Measurements from ENCODE around the gene TMEM150C.
"Not testable (repeated sequence)": the region's sequence is repeated elsewhere in the genome, so short reads cannot be mapped to it uniquely, and the experiment has no call there.

The TMEM150C gene

DNA sequence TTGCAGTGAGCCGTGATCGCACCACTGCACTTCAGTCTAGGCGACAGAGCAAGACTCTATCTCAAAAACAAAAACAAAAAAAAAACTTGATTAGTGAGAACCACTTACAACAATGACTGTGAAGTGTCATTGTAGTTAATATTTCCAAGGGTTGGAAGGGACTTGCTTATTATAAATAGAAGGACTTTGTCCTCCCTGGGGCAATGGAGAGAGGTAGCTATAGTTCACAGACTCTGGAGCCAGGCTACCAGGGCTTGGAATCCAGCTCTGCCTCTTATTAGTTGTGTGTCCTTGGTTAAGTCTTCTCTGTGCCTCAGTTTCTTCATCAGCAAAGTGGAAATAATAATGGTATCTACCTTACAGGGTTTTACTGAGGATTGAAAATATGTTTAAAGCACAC, 51.6 kb downstream of the TMEM150C start:
- no peak for DNase-seq

DNA sequence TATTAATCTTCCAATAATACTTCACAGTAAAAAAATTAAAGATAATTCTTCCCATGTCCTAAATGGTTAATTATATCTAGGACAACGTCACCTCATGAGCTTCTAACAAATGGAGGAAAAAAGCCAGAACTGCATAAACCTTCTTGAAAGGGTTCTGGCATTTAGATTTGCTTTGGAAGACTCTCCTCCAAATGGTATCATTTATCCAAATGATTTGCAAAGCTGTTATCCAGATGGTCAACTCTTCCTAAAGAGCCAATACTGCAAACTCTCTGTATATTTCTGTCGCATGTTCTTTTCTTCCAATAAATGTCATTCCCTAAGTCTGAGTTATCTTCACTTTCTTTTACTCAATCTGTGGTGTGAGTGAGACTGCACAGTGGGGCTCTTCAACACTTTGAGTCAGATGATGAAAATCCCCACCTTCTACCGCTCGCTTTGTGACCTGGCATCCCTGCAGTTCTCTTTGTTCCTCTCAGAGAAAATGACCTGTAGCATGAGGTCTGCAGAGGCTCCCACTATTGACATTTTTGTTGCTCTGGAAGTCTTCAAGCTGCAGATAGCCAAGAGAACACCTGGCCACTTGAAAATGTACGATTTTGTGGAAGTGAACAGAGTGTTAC, 52.9 kb downstream of the TMEM150C start:
- DNase-seq = no peak

DNA sequence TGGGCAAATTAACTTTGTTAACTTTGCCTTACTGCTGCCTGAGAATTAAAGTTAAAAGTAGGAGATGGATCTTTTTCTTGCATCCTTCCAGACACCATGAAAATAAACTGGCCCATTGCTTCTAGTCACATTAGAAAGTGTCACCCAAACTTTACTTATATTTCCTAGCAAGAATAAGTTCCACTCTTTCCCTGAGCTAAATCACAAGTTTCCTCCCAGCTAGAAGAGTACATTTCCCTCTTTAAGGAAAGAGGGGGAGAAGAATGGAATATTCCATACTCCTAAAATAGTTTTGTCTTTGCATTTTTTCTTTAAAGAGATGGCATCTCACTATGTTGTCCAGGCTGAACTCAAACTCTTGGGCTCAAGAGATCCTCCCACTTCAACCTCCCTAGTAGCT, 53.8 kb downstream of the TMEM150C start:
- no peak for DNase-seq

DNA sequence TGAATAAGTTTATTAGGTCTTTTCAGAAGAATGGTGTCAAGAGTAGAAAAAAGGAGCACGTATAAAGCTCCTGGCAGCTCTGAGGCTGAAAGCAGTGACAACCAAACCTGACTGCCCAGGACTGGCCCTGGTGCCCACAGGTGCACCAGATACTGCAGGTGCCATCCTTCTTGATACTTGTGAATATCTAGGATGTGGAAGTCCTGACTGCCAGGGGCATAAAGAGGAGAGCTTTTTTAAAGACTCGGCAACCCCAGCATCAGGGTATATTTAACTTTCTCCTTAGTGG, 60.7 kb downstream of the TMEM150C start:
- DNase-seq = no peak

DNA sequence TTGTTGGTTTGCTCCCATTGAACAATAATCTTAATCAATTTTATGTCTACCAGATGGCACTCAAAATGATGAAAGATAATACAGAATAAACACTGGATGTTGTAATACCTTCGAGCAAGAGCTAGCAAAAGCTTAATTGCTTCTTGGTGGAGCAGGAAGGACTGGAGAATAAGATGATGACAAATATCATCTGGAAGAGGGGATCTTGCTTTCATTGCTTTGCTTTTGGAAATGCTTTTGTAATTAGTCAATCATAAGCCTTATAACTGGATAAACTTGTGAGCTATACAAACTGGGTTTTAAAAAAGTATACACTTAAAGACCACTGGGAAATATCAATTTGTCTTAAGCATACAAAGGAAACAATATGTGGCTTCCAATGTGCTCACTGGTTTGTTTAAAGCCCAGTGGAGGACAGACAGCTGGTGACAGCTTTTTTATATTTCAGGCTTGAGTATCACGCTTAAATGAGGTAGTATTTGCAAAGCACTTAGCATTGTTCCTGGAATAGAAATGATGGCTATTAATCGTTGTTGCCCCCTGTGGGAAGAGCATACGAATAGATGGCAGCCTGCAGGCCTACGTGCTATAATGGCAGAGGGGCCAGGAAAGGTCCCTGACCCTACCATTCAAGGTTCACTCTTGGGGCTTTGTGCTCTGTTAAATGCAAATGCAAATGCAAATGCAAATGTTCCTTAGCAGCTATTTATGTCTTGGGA, 61.2 kb downstream of the TMEM150C start:
- DNase-seq = peak; percentile 96

DNA sequence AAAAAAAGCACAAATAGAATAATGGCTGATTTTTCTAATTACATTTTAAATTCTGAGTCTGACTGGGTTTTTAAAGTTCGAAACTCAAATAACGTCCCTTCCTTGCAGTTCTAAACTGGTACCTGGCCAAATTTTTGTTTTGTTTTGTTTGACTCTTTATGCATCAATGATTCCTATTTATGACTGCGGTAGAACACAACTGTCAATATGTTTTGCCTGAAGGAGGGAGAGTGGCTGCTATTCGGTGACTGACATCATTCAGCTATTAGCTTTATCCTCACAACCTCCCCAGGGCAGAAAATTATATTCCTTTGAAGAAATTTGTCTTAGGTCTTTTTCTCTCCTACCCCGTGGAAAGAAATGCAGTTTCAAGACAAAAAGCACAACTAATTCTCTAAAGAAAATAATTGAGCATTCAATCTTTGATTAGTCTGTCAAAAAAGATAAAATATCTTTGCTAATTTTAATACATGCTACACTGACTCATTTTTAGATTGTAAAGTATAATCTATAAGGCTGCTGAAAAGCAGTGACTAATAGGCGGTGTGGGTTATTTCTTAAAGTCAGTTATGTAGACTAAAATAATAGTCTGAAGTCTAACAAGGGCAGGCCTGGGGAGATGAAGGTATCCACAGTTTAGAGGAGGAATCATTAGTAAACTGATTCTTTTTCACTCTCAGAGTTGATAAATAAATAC, 61.9 kb downstream of the TMEM150C start:
- no peak for DNase-seq

DNA sequence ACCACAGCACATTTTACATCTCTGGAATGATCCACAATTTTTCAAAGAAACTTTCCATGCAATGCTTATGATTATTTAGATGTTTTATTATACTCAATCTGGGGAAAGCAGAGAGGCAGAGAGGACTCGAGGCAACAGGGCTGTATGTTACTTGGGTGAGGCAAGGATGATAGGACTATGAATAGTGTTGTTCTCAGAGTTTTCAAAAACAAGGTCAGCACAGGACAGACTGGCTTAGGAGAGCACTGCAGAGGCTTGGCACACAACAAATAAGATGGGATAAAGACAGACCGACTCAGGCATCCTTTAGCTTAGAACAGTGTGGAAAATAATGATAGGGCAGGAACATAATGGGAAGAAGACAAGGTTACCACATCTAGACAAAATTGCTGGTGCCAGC, 65.4 kb downstream of the TMEM150C start:
- DNase-seq = no peak

DNA sequence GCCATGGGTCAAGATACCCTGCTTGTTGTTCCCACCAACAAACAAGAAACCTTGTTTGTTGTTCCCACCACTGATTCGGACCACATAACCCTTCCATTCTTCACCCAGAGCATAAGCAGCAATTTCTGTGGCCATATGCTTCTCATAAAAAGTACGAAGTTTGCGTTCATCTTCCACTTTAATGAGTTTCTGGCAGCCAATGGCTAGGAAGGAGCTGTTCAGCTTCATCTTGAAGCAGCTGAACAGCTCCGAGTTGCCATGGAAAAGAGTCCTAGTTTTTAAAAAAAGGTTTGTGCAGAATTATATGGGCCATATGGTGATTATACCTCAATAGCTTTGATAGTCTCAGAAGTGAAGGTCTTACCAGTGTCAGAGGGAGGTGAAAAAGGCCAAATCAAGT, 66.1 kb downstream of the TMEM150C start:
- DNase-seq = no peak

DNA sequence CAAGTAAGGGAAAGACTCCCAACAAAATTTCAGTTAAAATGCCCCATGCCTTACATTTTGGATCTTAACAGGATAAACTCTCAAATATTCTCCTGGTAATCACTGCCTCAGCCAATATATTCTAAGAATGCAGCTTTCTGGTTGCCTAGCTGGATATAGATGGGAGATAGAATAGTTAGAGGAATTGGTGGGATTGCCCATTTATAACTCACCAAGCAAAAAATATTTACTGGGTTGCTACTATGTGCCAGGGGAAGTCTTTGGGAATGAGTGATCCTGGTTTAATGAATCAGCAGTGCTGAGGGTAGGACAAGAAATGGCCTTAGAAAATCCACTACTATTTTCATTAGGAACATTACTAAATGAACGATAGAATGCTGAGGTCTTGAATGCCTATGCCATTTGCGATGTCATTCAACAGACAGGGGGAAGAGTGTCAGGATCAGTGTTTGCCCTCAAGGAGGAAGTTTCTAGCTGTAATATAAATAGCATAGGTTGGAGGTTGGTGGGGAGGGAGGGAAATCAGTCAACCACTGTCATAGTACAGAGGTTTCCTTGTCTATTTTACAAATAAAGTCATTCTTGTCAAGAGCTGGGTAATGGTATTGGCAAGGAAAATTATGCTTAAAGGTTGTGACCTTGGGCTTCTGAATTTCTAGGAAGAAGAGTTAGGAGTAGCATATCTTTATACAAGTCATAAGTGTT, 67.9 kb downstream of the TMEM150C start:
- no peak for DNase-seq

DNA sequence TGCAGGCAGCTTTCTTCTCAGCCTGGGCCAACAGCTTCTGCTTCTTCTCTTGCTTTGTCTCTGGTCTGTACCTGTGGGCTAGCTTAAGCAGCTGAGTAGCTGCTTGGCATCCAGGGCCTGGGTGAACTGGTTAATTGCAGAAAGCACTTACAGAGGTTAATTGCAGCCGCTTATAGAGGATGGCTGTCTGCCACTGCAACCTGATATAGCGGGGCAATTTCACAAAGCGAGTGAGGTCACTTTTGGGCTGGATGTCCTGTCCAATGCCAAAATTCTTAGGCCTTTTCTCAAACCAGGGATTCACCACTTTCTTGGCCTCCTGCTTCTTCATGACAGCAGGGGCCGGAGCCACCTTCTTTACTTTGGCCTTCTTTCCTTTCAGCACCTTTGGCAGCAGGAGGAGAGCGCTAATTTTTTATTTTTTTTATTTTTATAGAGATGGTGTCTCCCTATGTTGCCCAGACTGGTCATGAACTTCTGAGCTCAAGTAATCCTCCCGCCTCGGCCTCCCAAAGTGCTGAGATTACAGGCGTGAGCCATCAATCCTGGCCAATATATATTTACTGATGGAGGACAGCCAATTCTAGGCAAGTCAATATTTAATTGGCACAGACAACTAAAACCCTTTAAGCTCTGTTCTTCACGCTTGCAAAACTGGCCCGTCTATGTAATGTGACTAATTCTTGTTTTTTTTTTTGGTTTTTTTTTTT, 70.4 kb downstream of the TMEM150C start:
- no peak for DNase-seq

DNA sequence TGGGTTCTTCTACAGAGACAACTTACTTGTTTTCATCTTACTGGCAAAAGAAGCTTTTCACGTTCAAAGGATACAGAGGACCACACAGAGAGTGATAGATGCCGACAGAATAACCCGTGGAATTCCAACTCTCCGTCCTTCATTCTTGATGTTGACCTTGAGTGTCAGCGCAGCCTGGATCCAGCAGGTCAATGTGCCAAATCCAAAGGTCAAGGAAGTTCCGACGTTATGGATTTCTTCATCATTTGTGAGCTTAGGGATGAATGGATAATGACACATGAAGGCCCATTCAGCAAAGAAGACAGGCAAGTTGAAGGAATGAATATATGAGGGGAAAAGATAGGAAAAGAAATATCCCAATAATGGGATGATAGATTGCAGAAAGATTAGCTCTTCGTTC, 71.8 kb downstream of the TMEM150C start:
- no peak for DNase-seq

DNA sequence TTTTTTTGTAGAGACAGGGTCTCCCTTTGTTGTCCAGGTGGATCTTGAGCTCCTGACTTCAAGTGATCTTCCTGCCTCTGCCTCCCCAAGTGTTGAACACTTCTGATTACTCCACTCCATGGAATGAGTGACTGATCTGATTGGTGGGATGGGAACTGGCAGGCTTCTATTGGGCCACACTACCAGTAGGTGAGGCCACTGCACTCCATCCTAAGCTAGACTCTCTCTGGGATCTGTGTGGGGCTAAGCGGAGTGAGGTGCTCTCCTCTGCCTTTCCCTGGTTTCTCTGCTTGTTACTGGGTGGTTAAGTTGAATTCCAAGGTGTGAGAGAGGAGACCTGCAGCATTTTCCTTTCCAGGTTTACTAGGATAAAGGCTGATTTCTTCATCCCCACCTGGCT, 72.7 kb downstream of the TMEM150C start:
- DNase-seq = no peak

DNA sequence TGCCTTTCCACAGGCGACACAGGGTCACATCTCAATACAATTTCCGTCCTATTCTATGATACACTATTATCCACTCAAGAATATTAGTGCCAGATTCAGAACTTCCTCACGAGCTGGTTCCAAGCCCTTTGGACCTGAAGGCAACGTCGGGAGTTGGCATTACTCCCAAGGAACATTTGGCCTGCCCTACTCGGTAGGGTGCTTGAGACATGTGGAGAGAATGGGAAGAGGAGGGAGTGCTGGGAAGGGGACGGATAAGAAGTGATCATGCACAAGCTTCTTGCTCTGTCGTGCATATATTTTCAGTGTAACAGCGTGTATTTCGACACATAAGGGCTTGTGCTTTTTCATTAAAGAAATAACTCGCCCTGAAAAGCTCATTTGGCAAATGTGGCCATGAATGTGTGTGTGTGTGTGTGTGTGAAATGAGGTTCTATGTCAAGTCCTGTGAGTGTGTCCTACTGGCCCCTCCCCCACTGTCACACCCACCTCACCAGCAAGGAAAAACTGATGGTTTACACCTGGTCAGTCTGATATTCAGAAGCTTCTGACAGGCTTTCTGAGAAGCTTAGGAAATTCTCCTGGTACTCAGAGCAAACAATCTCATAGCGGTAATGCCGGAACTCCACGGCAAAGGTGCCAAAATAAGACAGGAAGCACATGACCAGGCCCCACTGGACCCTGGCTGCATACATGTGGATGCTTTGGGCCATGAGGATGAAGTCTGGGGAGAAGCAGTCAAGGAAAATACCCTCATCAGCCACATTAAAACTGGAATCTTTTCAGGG, 76.6 kb downstream of the TMEM150C start:
- no peak for DNase-seq

DNA sequence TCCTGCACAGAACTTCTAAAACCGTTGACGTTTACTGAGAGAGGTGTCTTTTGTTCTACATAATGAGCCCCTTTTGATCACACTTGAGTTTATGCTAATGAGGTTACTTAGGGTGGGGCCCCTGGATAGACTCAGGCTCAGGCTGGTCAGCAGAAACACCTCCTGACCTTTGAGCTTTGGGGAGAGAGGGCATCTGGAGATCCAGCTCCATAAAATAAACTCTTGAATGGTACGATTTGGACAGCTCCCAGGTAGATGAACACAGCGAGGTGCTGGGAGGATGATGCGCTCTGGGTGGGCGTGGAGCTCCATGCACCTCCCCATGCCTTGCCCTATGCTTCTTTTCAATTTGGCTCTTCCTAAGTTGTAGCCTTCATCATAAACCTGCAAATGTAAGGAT, 79.4 kb downstream of the TMEM150C start:
- no peak for DNase-seq

DNA sequence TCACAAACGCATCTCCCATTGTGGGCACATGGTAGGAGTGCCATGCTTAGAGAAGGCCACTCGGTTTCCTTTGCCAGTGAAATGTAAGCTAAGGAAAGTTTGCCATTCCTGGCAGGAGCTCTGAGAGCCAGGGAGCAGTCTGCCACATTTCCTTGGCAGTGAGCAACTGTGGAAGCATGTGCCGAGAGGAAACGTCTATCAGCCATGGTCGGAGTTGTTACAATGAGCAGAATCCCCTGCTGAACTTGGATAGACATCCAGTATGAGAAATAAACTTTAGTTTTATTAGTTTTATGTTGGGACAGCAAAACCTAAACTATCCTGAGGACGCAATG, 80.3 kb downstream of the TMEM150C start:
- no peak for DNase-seq

DNA sequence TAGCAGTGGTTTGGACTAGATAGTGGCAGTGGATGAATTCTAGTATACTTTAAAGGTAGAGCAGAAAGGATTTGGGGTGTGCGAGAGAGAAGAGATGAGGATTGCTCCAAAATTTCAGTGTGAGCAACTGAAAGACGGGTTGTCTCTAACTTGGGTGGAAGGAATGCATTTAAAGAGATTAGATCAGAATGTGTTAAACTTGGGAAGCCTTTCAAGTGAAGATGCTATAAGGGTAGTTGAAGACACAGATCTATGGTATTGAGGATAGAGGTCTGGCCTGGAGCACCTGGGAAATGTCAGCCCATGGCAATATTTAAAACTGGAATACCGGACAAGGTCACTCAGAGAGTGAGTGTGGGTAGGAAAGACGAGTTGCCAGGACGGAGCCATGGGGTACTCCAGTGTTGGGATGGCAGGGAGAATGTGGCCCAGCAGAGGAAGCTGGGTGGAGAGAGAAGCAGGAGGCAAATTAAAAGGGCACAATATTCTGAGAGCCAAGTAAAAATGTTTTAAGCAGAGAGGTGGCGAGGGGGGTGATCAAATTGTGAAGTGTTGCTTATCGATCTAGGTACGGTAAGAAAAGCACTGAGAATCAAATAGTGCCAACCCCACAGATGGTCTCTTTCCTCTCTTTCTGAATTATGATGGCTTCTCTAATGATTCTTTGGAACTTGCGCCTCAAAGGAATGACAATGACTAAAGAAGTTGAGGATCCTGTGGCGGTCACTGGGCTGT, 80.8 kb downstream of the TMEM150C start:
- DNase-seq = no peak

DNA sequence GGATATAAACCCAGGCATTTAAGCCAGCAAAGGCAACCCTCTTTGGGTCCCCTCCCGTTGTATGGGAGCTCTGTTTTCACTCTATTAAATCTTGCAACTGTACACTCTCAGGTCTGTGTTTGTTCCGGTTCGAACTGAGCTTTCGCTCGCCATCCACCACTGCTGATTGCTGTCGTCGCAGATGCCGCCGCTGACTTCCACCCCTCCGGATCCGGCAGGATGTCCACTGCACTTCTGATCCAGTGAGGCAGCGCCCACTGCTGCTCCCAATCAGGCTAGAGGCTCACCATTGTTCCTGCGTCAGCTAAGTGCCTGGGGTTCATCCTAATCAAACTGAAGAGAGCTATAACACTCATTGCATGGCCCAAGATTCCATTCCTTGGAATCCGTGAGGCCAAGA, 82.2 kb downstream of the TMEM150C start:
- DNase-seq = no peak

DNA sequence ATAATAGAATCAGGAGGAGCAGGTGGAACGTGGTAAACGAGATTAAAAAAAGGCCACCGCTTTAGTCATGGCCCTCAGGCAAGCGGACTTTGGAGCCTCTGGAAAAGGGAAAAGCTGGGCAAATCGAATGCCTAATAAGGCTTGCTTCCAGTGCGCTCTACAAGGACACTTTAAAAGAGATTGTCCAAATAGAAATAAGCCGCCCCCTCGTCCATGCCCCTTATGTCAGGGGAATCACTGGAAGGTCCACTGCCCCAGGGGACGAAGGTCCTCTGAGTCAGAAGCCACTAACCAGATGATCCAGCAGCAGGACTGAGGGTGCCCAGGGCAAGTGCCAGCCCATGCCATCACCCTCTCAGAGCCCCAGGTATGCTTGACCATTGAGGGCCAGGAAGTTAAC, 84.3 kb downstream of the TMEM150C start:
- DNase-seq = not testable (repeated sequence)

DNA sequence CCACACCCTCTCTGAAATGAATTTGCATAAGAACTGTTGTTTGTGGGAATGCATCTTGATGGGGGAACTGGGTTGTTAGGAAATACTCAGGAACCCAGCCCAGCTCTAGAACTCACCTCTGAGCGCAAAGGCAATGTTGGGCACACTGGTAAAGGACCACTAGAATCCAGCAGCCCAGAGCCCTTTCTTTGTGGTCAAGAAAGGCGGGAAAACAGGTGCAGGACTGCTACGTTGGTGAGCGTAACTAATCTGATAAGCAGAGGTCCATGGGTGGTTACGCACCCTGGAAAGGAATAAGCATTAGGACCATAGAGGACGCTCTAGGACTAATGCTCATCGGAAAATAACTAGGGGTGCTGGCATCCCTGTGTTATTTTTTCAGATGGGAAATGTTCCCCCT, 85.9 kb downstream of the TMEM150C start:
- not testable (repeated sequence) for DNase-seq

DNA sequence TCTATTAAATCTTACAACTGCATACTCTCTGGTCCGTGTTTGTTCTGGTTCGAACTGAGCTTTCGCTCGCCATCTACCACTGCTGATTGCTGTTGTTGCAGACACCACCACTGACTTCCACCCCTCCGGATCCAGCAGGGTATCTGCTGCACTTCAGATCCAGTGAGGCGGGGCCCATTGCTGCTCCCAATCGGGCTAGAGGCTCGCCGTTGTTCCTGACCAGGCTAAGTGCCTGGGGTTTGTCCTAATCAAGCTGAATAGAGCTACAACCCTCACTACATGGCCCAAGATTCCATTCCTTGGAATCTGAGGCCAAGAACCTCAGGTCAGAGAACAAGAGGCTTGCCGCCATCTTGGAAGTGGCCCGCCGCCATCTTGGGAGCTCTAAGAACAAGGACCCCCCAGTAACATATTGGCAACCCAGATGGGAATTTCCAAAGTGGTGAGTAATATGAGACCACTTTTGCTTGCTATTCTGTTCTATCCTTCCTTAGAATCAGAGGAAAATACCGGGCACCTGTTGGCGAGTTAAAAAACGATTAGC, 88.1 kb downstream of the TMEM150C start:
- no peak for DNase-seq

DNA sequence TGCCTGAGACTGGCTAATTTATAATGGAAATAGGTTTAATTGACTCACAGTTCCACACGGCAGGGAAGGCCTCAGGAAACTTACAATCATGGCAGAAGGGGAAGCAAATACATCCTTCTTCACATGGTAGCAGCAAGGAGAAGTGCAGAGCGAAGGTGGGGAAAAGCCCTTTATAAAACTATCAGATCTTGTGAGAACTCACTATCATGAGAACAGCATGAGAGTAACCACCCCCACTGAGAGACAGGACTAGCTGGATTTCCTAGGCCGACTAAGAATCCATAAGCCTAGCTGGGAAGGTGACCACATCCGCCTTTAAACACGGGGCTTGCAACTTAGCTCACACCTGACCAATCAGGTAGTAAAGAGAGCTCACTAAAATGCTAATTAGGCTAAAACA, 88.7 kb downstream of the TMEM150C start:
- DNase-seq = not testable (repeated sequence)

Data from SHP77 treated with DMSO at 0.1 percent for 48 hours (cell line).